CD4-positive, CD25-positive, alpha-beta regulatory T cell (primary cell): ENCODE measurements around the gene CLHC1. TPM values are rescaled to one million over a fixed set of nuclear protein-coding genes. Genes with fewer than 3 reads are reported as not detected.

ENCODE experiments used
- ATAC-seq, 2 donors: fragments of 150-1000 bp; cut with Tn5 transposase; one replicate each; pipeline ENCODE4 v1.10.0; 2021; ENCODE audit warnings: low read depth in 2 of 2, moderate number of reproducible peaks in 2 of 2, moderate library complexity in 1 of 2
- DNase-seq, 3 donors: peaks; one replicate each; pipeline versions ENCODE4 v3.0.0 to v3.0.0-alpha.2; 2012 to 2022; ENCODE audit warnings: mixed read lengths in 1 of 3
- H3K27ac ChIP-seq: one replicate; pipeline ENCODE4 v1.7.0; 2013; ENCODE audit warnings: mild to moderate bottlenecking, low read length; ENCODE audit not compliant: insufficient read depth, poor library complexity, severe bottlenecking
- H3K27me3 ChIP-seq: one replicate; pipeline ENCODE4 v1.7.0; 2013; ENCODE audit warnings: low read length; ENCODE audit not compliant: control insufficient read depth, insufficient read depth
- H3K36me3 ChIP-seq: one replicate; pipeline ENCODE4 v1.7.0; 2013; ENCODE audit warnings: mild to moderate bottlenecking, low read length, moderate library complexity; ENCODE audit not compliant: control insufficient read depth, insufficient read depth
- H3K4me1 ChIP-seq: 2 replicates; pipeline ENCODE4 v1.7.0; 2013; ENCODE audit warnings: mild to moderate bottlenecking, low read length; ENCODE audit not compliant: insufficient read depth, control insufficient read depth, poor library complexity, severe bottlenecking
- H3K4me3 ChIP-seq: one replicate; pipeline ENCODE4 v1.7.0; 2013; ENCODE audit warnings: low read depth, mild to moderate bottlenecking, low read length, moderate library complexity
- H3K9me3 ChIP-seq, 2 experiments: 1 replicate in 1 of 2; 2 replicates in 1 of 2; pipeline ENCODE4 v1.7.0; 2013; ENCODE audit warnings: low read length in 2 of 2, mild to moderate bottlenecking in 1 of 2, moderate library complexity in 1 of 2; ENCODE audit not compliant: control insufficient read depth in 2 of 2
- H3K27ac Mint-ChIP-seq, 3 donors: one replicate each; pipeline ENCODE4 v1.8.0; 2020 to 2022; ENCODE audit warnings: mild to moderate bottlenecking in 3 of 3, mixed read lengths in 3 of 3, moderate library complexity in 2 of 3
- H3K27me3 Mint-ChIP-seq: one replicate; pipeline ENCODE4 v1.8.0; 2022; ENCODE audit warnings: mild to moderate bottlenecking, mixed read lengths
- H3K36me3 Mint-ChIP-seq: one replicate; pipeline ENCODE4 v1.8.0; 2020; ENCODE audit warnings: mixed read lengths
- H3K4me1 Mint-ChIP-seq, 4 donors: one replicate each; pipeline ENCODE4 v1.8.0; 2020 to 2022; ENCODE audit warnings: mixed read lengths in 4 of 4, mild to moderate bottlenecking in 1 of 4
- H3K4me3 Mint-ChIP-seq, 4 donors: one replicate each; pipeline ENCODE4 v1.8.0; 2020 to 2022; ENCODE audit warnings: mild to moderate bottlenecking in 4 of 4, mixed read lengths in 4 of 4, moderate library complexity in 3 of 4
- H3K9me3 Mint-ChIP-seq, 7 donors: one replicate each; pipeline ENCODE4 v1.8.0; 2020 to 2022; ENCODE audit warnings: mixed read lengths in 7 of 7, mild to moderate bottlenecking in 3 of 7, moderate library complexity in 2 of 7
- polyA plus RNA-seq, 4 donors: library from polyadenylated mRNA; unstranded; fragments of 300-500 nt; fragmentation: Illumina TruSeq; gene quantifications; one replicate each; pipeline ENCODE4 v1.2.3, GENCODE V29; 2021
- total RNA-seq: library from RNA; stranded (reverse); gene quantifications from one replicate; pipeline ENCODE4 v1.2.3, GENCODE V29; 2022

Gene CLHC1
- total and polyA plus RNA-seq, 5 donors from 2014 or later: 1.6 to 10.6 (median 2.1) TPM

GRCh38 chr2:55176094-55176415 is 56.0 kb downstream of the CLHC1 start:
- Histone ChIP-seq H3K9me3 (no peaks in the 10 kb centered on the region), H3K4me3 (no peak overlapping the region), H3K27ac (no peak overlapping the region), H3K36me3 (no peaks in the 10 kb centered on the region), H3K4me1 (no peaks in the 10 kb centered on the region), H3K27me3 (no peaks in the 10 kb centered on the region)
- H3K27me3 Mint-ChIP-seq: no peaks in the 10 kb centered on the region
- peaks cover 0 to 8% (median 7%) of the 10 kb centered on the region in 4 donors for H3K4me1 Mint-ChIP-seq
- peak overlapping the region in 1 of 3 donors; percentile 38 for H3K27ac Mint-ChIP-seq
- no peaks in the 10 kb centered on the region for H3K36me3 Mint-ChIP-seq
- H3K4me3 Mint-ChIP-seq: no peak overlapping the region
- ATAC-seq (no peak), DNase-seq (no peak)
- H3K9me3 Mint-ChIP-seq: no peaks in the 10 kb centered on the region

GRCh38 chr2:55175254-55176093 is 56.6 kb downstream of the CLHC1 start:
- peak overlapping the region in 1 of 3 donors; percentile 38 for H3K27ac Mint-ChIP-seq
- H3K4me3 Mint-ChIP-seq: no peak overlapping the region
- Histone ChIP-seq H3K9me3 (no peaks in the 10 kb centered on the region), H3K4me3 (no peak overlapping the region), H3K27me3 (no peaks in the 10 kb centered on the region), H3K27ac (no peak overlapping the region), H3K4me1 (no peaks in the 10 kb centered on the region), H3K36me3 (no peaks in the 10 kb centered on the region)
- H3K36me3 Mint-ChIP-seq: no peaks in the 10 kb centered on the region
- ATAC-seq: peak; percentile 82
- H3K9me3 Mint-ChIP-seq: no peaks in the 10 kb centered on the region
- no peaks in the 10 kb centered on the region for H3K27me3 Mint-ChIP-seq
- H3K4me1 Mint-ChIP-seq: peaks cover 0 to 8% (median 7%) of the 10 kb centered on the region in 4 donors
- DNase-seq: peak in 2 of 3 donors; percentile 64 to 67

GRCh38 chr2:55173438-55174054 is 58.5 kb downstream of the CLHC1 start:
- Histone ChIP-seq H3K9me3 (no peaks in the 10 kb centered on the region), H3K4me3 (no peak overlapping the region), H3K27me3 (no peaks in the 10 kb centered on the region), H3K27ac (no peak overlapping the region), H3K4me1 (no peaks in the 10 kb centered on the region), H3K36me3 (no peaks in the 10 kb centered on the region)
- peaks cover 3 to 9% (median 9%) of the 10 kb centered on the region in 4 donors for H3K4me1 Mint-ChIP-seq
- H3K27ac Mint-ChIP-seq: no peak overlapping the region
- H3K27me3 Mint-ChIP-seq: no peaks in the 10 kb centered on the region
- H3K9me3 Mint-ChIP-seq: no peaks in the 10 kb centered on the region
- DNase-seq (no peak), ATAC-seq (no peak)
- no peaks in the 10 kb centered on the region for H3K36me3 Mint-ChIP-seq
- H3K4me3 Mint-ChIP-seq: no peak overlapping the region

DNA sequence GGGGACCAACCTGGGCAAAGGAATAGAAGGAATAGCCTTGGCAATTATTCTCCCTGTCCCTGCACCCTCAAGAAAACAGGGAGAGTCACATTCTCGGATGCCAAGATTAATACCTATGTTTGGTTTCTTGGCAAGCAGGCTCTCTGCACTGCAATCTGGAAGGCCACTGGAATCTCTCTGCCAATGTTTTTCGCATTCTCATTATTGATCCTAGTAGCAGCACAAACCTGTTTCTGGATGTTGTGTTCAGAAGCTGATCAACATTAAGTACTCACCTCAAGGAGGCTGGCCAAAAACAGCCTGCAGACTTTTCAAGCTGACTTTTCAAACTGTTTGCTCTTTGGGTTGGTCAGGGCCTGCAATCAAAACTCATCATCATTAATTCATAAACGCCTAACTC is 62.2 kb downstream of the CLHC1 start:
- H3K4me1 ChIP-seq: no peaks in the 10 kb centered on the region
- Mint-ChIP-seq H3K4me1 (peaks cover 4 to 7% (median 6%) of the 10 kb centered on the region in 4 donors), H3K9me3 (no peaks in the 10 kb centered on the region), H3K4me3 (no peak overlapping the region), H3K27me3 (no peaks in the 10 kb centered on the region), H3K36me3 (no peaks in the 10 kb centered on the region), H3K27ac (peak overlapping the region in 1 of 3 donors; percentile 22)
- no peak for DNase-seq
- H3K9me3 ChIP-seq: no peaks in the 10 kb centered on the region
- no peak for ATAC-seq
- H3K27ac ChIP-seq: no peak overlapping the region
- H3K36me3 ChIP-seq: no peaks in the 10 kb centered on the region
- H3K27me3 ChIP-seq: no peaks in the 10 kb centered on the region
- no peak overlapping the region for H3K4me3 ChIP-seq

DNA sequence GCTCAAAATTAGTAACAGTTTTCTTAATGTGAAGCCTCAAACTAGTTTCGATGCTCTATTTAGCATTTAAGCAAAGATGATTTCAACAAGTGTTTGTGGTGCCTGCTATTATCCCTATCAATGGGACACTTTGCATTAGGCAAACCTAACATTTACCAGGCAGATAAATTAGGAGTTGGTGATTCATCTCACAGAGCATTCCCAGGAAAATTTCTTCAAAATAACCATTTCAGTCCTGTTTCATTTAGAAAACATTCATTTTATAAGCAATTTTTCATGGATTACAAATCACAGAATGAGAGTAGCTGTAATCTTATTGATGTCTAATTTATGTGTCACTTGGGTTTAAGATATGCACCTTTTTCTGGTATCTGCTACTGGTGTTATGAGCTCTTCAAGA is 62.7 kb downstream of the CLHC1 start:
- DNase-seq: no peak
- Histone ChIP-seq H3K27me3 (no peaks in the 10 kb centered on the region), H3K4me3 (no peak overlapping the region), H3K4me1 (no peaks in the 10 kb centered on the region), H3K9me3 (no peaks in the 10 kb centered on the region), H3K27ac (no peak overlapping the region), H3K36me3 (no peaks in the 10 kb centered on the region)
- H3K4me1 Mint-ChIP-seq: peaks cover 4 to 7% (median 6%) of the 10 kb centered on the region in 4 donors
- ATAC-seq: no peak
- H3K9me3 Mint-ChIP-seq: no peaks in the 10 kb centered on the region
- H3K27ac Mint-ChIP-seq: no peak overlapping the region
- no peak overlapping the region for H3K4me3 Mint-ChIP-seq
- H3K27me3 Mint-ChIP-seq: no peaks in the 10 kb centered on the region
- no peaks in the 10 kb centered on the region for H3K36me3 Mint-ChIP-seq

- peak; percentile 58 to 71 for ATAC-seq
- no peak overlapping the region for H3K4me3 Mint-ChIP-seq
- Histone ChIP-seq H3K27me3 (no peaks in the 10 kb centered on the region), H3K4me3 (no peak overlapping the region), H3K36me3 (no peaks in the 10 kb centered on the region), H3K4me1 (no peaks in the 10 kb centered on the region), H3K27ac (no peak overlapping the region), H3K9me3 (no peaks in the 10 kb centered on the region)
- H3K27me3 Mint-ChIP-seq: no peaks in the 10 kb centered on the region
- peak; percentile 5 to 65 (median 42) for DNase-seq
- peaks cover 4 to 7% (median 6%) of the 10 kb centered on the region in 4 donors for H3K4me1 Mint-ChIP-seq
- H3K27ac Mint-ChIP-seq: no peak overlapping the region
- no peaks in the 10 kb centered on the region for H3K9me3 Mint-ChIP-seq
- H3K36me3 Mint-ChIP-seq: no peaks in the 10 kb centered on the region
Measured at GRCh38 chr2:55168221-55169154, 63.6 kb downstream of the CLHC1 start.

DNA sequence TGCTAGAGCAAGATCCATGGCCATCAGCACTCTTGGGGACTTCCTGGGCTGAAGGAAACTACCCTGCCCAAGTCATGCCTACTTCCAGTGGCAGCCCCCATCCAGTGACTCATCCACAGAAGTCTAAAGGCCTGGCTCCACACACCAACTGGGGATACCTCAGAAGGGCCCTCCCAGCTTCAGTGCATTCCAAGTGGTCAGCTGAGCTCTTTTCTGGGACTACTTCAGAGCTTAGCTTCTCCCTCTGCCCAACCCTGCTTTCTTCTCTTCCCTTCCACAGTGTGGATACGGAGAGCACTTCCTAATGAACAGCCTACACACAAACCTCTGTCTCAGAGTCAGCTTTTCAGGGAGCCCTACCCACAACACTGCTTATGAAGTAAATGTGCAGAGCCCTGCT is 66.5 kb downstream of the CLHC1 start:
- Histone ChIP-seq H3K36me3 (no peaks in the 10 kb centered on the region), H3K4me3 (no peak overlapping the region), H3K27ac (no peak overlapping the region), H3K4me1 (no peaks in the 10 kb centered on the region), H3K9me3 (no peaks in the 10 kb centered on the region), H3K27me3 (no peaks in the 10 kb centered on the region)
- Mint-ChIP-seq H3K4me3 (no peak overlapping the region), H3K27me3 (no peaks in the 10 kb centered on the region), H3K27ac (peak overlapping the region in 1 of 3 donors; percentile 80), H3K4me1 (peaks cover 4 to 10% (median 7%) of the 10 kb centered on the region in 4 donors), H3K9me3 (no peaks in the 10 kb centered on the region), H3K36me3 (no peaks in the 10 kb centered on the region)
- DNase-seq: no peak
- ATAC-seq: peak in 1 of 2 donors; percentile 38
